Neural cell (in vitro differentiated cells): ENCODE measurements around the gene SMG6. TPM values are rescaled to one million over a fixed set of nuclear protein-coding genes. Genes with fewer than 3 reads are reported as not detected.

Experiments
- H2AFZ ChIP-seq: fragments of 200-600, 300-800 bp; sonication (generic), shearing (Covaris generic); 2 replicates; pipeline ENCODE4 v1.6.0; 2014; ENCODE audit warnings: low read depth, mild to moderate bottlenecking, antibody characterized with exemption, low read length, moderate library complexity
- H3F3A ChIP-seq: fragments of 200-600 bp; shearing (Covaris generic); 2 replicates; pipeline ENCODE4 v1.6.1; 2016; ENCODE audit warnings: mild to moderate bottlenecking, moderate library complexity, mixed read lengths, antibody characterized with exemption, low read length; ENCODE audit not compliant: insufficient read depth, poor library complexity, severe bottlenecking
- H3K27ac ChIP-seq: fragments of 200-600, 300-800 bp; sonication (generic), shearing (Covaris generic); 2 replicates; pipeline ENCODE4 v1.5.1; 2014; ENCODE audit warnings: mild to moderate bottlenecking, low read length, moderate library complexity
- H3K27me3 ChIP-seq: fragments of 300-800, 200-600 bp; sonication (generic), shearing (Covaris generic); 2 replicates; pipeline ENCODE4 v1.6.0; 2014; ENCODE audit warnings: mild to moderate bottlenecking, low read depth, low read length, moderate library complexity; ENCODE audit not compliant: insufficient read depth
- H3K36me3 ChIP-seq: fragments of 300-800, 200-600 bp; sonication (generic), shearing (Covaris generic); 2 replicates; pipeline ENCODE4 v1.5.1; 2014; ENCODE audit warnings: mild to moderate bottlenecking, antibody characterized with exemption, low read length, moderate library complexity; ENCODE audit not compliant: insufficient read depth
- H3K4me2 ChIP-seq: fragments of 300-800, 200-600 bp; sonication (generic), shearing (Covaris generic); 2 replicates; pipeline ENCODE4 v1.6.0; 2014; ENCODE audit warnings: mild to moderate bottlenecking, low read length
- H3K4me3 ChIP-seq: fragments of 300-800, 200-600 bp; sonication (generic), shearing (Covaris generic); 2 replicates; pipeline ENCODE4 v1.5.1; 2014; ENCODE audit warnings: mild to moderate bottlenecking, low read length, moderate library complexity
- H3K79me2 ChIP-seq: fragments of 200-600 bp; shearing (Covaris generic); replicated peaks from 2 replicates; pipeline ENCODE4 v1.6.0; 2014; ENCODE audit warnings: mild to moderate bottlenecking, low read length, moderate library complexity; ENCODE audit not compliant: insufficient read depth
- H3K9ac ChIP-seq: fragments of 300-800, 200-600 bp; sonication (generic), shearing (Covaris generic); 2 replicates; pipeline ENCODE4 v1.6.1; 2016; ENCODE audit warnings: mild to moderate bottlenecking, low read length, mixed read lengths
- H3K9me2 ChIP-seq: fragments of 200-600 bp; shearing (Covaris generic); 2 replicates; pipeline ENCODE4 v1.6.1; 2016; ENCODE audit warnings: mild to moderate bottlenecking, low read length, mixed read lengths; ENCODE audit not compliant: insufficient read depth
- H3K9me3 ChIP-seq: fragments of 200-600, 300-800 bp; sonication (generic), shearing (Covaris generic); 2 replicates; pipeline ENCODE4 v1.6.1; 2016; ENCODE audit warnings: mild to moderate bottlenecking, mixed run types, low read length, moderate library complexity, mixed read lengths
- H4K20me1 ChIP-seq: fragments of 200-600 bp; shearing (Covaris generic); 2 replicates; pipeline ENCODE4 v1.6.1; 2016; ENCODE audit warnings: mild to moderate bottlenecking, mixed run types; ENCODE audit not compliant: insufficient read depth
- EP300 ChIP-seq: fragments of 450-650 bp; conservative IDR thresholded peaks from 2 replicates; pipeline ENCODE4 v1.6.1; 2014; ENCODE audit warnings: antibody characterized with exemption, mild to moderate bottlenecking, moderate library complexity; ENCODE audit not compliant: poor library complexity, severe bottlenecking
- EZH2 ChIP-seq: fragments of 200-600, 300-800 bp; shearing (Covaris generic), sonication (generic); IDR thresholded peaks from 2 replicates; pipeline ENCODE4 v1.6.1; 2014; ENCODE audit warnings: antibody characterized with exemption, low read length, borderline replicate concordance, mild to moderate bottlenecking; ENCODE audit not compliant: insufficient read depth, poor library complexity, severe bottlenecking
- MXI1 ChIP-seq: fragments of 450-650 bp; conservative IDR thresholded peaks from 2 replicates; pipeline ENCODE4 v1.6.1; 2014; ENCODE audit warnings: antibody characterized with exemption, mild to moderate bottlenecking; ENCODE audit not compliant: poor library complexity, severe bottlenecking
- POLR2AphosphoS5 ChIP-seq: IDR thresholded peaks from 2 replicates; pipeline ENCODE4 v1.6.1; 2012
- RAD21 ChIP-seq: fragments of 450-650 bp; conservative IDR thresholded peaks from 2 replicates; pipeline ENCODE4 v1.6.1; 2014; ENCODE audit warnings: antibody characterized with exemption, mild to moderate bottlenecking, moderate library complexity
- SMC3 ChIP-seq: fragments of 450-650 bp; conservative IDR thresholded peaks from 2 replicates; pipeline ENCODE4 v1.6.1; 2014; ENCODE audit warnings: antibody characterized with exemption, mild to moderate bottlenecking, moderate library complexity; ENCODE audit not compliant: poor library complexity
- TAF1 ChIP-seq: IDR thresholded peaks from 2 replicates; pipeline ENCODE4 v1.6.1; 2012; ENCODE audit warnings: low read depth
- polyA plus RNA-seq: library from polyadenylated mRNA; depleted of rRNA; stranded (reverse); fragments of >200 nt; gene quantifications from 2 replicates; pipeline ENCODE4 v1.2.3, GENCODE V29; 2014
- TF ChIP-seq, protein P1 (sequence below): fragments of 450-650 bp; IDR thresholded peaks from 2 replicates; pipeline ENCODE4 v1.5.1; 2014; ENCODE audit warnings: antibody characterized with exemption, mild to moderate bottlenecking, moderate library complexity; ENCODE audit not compliant: poor library complexity, severe bottlenecking
- TF ChIP-seq, protein P2 (sequence below): IDR thresholded peaks from 2 replicates; pipeline ENCODE4 v1.6.1; 2012; ENCODE audit warnings: borderline replicate concordance

SMG6 gene
- polyA plus RNA-seq, 1 donor from 2014 or later = 13.9 TPM

DNA sequence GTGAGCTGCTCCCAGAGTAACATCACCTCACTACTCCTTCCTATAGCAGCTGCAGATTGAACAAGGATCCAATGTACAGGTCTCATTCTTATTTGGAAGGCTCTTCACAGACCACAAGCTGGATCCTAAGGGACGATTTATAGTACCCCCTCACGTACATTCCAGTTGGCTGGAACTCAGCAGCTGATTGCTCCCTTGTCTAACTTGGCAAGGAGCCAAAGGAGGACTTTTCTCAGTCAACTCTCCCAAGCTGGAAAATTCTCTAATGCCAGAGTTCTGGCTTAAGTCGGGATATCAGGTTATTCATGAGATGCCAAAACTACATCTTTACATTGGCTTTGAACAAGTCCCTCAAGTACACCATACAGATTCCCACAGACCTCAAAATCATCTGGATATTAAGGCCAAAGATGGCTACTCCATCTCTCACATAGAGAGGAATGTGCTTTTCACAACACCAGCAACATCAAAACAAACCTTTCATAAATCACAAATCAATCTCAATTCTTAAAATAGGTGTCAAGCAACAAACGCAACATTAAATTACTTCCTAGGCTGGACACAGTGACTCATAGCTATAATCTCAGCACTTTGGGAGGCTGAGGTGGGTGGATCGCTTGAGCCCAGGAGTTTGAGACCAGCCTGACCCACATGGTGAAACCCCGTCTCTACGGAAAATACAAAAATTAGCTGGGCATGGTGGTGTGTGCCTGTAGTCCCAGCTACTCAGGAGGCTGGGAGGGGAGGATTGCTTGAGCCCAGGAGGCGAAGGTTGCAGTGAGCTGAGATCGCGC lies 39.3 kb downstream of the SMG6 start:
- H3K27ac ChIP-seq = no peak overlapping the region
- no peak overlapping the region for H3K4me2 ChIP-seq
- no peak overlapping the region for H2AFZ ChIP-seq
- no peaks in the 10 kb centered on the region for H3K9me3 ChIP-seq
- H3K79me2 ChIP-seq = peaks cover 3% of the 10 kb centered on the region
- H3K9ac ChIP-seq = no peak overlapping the region
- H3K27me3 ChIP-seq = no peaks in the 10 kb centered on the region
- no peaks in the 10 kb centered on the region for H3F3A ChIP-seq
- H3K36me3 ChIP-seq = no peaks in the 10 kb centered on the region
- H3K9me2 ChIP-seq = no peaks in the 10 kb centered on the region
- H3K4me3 ChIP-seq = no peak overlapping the region
- no peaks in the 10 kb centered on the region for H4K20me1 ChIP-seq
- TF ChIP-seq EP300 = no peak
- no peak for TF ChIP-seq RAD21
- TF ChIP-seq EZH2 = no peak
- no peak for TF ChIP-seq POLR2AphosphoS5
- TF ChIP-seq TAF1 = no peak
- TF ChIP-seq, protein P1, sequence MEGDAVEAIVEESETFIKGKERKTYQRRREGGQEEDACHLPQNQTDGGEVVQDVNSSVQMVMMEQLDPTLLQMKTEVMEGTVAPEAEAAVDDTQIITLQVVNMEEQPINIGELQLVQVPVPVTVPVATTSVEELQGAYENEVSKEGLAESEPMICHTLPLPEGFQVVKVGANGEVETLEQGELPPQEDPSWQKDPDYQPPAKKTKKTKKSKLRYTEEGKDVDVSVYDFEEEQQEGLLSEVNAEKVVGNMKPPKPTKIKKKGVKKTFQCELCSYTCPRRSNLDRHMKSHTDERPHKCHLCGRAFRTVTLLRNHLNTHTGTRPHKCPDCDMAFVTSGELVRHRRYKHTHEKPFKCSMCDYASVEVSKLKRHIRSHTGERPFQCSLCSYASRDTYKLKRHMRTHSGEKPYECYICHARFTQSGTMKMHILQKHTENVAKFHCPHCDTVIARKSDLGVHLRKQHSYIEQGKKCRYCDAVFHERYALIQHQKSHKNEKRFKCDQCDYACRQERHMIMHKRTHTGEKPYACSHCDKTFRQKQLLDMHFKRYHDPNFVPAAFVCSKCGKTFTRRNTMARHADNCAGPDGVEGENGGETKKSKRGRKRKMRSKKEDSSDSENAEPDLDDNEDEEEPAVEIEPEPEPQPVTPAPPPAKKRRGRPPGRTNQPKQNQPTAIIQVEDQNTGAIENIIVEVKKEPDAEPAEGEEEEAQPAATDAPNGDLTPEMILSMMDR = no peak
- no peak for TF ChIP-seq MXI1
- no peak for TF ChIP-seq SMC3
- TF ChIP-seq, protein P2, sequence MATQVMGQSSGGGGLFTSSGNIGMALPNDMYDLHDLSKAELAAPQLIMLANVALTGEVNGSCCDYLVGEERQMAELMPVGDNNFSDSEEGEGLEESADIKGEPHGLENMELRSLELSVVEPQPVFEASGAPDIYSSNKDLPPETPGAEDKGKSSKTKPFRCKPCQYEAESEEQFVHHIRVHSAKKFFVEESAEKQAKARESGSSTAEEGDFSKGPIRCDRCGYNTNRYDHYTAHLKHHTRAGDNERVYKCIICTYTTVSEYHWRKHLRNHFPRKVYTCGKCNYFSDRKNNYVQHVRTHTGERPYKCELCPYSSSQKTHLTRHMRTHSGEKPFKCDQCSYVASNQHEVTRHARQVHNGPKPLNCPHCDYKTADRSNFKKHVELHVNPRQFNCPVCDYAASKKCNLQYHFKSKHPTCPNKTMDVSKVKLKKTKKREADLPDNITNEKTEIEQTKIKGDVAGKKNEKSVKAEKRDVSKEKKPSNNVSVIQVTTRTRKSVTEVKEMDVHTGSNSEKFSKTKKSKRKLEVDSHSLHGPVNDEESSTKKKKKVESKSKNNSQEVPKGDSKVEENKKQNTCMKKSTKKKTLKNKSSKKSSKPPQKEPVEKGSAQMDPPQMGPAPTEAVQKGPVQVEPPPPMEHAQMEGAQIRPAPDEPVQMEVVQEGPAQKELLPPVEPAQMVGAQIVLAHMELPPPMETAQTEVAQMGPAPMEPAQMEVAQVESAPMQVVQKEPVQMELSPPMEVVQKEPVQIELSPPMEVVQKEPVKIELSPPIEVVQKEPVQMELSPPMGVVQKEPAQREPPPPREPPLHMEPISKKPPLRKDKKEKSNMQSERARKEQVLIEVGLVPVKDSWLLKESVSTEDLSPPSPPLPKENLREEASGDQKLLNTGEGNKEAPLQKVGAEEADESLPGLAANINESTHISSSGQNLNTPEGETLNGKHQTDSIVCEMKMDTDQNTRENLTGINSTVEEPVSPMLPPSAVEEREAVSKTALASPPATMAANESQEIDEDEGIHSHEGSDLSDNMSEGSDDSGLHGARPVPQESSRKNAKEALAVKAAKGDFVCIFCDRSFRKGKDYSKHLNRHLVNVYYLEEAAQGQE = no peak

DNA sequence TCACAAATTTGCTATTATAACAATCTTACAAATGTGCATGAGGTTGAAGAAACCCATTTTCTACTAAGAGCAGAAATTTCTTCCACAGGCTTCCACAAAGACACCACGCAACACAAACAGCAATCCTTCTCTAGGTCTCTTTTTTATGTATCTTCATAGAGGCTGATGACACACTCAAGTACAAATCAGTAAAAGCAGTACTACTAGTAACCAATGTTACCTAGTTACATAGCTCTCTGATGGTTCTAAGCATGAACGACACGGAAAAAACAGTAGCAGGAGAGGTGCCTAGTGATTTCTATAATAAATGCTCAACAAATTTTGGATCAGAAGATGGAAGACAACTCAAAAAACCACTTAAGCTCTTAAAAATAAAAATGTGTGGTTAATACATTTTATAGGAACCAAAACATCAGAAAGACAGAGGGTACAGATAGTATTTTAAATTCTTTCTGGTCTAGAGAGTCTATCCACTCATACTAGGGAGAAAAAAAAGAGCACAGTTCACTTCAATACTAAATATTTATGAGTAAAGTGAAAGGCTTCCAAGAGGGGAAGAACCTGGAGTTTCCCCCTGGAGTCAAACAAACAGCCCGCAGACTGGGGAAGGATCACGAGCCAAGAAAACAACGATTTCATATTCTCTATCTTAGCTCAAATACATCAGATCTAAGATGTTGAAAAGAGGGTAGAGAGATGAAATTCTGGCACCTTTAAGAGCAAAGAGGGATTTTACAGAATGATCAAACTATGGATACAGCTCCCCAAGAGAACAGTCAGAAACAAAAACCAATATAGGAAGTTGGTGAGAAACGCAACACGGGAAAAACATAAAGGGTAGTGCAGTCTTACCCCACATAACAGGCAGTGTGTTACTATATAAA lies 40.2 kb downstream of the SMG6 start:
- Histone ChIP-seq H3K4me2 (no peak overlapping the region), H3K9me2 (no peaks in the 10 kb centered on the region), H2AFZ (no peak overlapping the region), H3F3A (no peaks in the 10 kb centered on the region), H3K27me3 (no peaks in the 10 kb centered on the region), H3K4me3 (no peak overlapping the region), H3K36me3 (no peaks in the 10 kb centered on the region), H3K9ac (no peak overlapping the region), H3K9me3 (no peaks in the 10 kb centered on the region), H3K27ac (no peak overlapping the region), H3K79me2 (peaks cover 3% of the 10 kb centered on the region), H4K20me1 (no peaks in the 10 kb centered on the region)
- TF ChIP-seq EZH2 = no peak
- TF ChIP-seq POLR2AphosphoS5 = no peak
- TF ChIP-seq, protein P2 = no peak
- no peak for TF ChIP-seq EP300
- TF ChIP-seq, protein P1 = no peak
- no peak for TF ChIP-seq TAF1
- TF ChIP-seq RAD21 = no peak
- no peak for TF ChIP-seq SMC3
- no peak for TF ChIP-seq MXI1
